Measurements from ENCODE around the gene ABCA6.
"Not testable (repeated sequence)": the region's sequence is repeated elsewhere in the genome, so short reads cannot be mapped to it uniquely, and the experiment has no call there.

DNA sequence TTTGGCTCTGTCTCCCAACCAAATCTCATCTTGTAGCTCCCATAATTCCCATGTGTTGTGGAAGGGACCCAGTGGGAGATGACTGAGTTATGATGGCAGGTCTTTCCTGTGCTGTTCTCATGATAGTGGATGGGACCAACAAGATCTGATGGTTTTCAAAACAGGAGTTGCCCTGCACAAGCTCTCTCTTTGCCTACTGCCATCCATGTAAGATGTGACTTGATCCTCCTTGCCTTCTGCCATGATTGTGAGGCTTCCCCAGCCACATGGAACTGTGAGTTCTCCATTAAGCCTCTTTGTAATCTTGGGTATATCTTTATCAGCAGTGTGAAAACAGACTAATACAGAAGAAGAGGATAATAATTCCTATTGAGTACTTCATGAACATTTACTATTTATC is 26.9 kb upstream of the ABCA6 start:
- TF ChIP-seq, protein P1, sequence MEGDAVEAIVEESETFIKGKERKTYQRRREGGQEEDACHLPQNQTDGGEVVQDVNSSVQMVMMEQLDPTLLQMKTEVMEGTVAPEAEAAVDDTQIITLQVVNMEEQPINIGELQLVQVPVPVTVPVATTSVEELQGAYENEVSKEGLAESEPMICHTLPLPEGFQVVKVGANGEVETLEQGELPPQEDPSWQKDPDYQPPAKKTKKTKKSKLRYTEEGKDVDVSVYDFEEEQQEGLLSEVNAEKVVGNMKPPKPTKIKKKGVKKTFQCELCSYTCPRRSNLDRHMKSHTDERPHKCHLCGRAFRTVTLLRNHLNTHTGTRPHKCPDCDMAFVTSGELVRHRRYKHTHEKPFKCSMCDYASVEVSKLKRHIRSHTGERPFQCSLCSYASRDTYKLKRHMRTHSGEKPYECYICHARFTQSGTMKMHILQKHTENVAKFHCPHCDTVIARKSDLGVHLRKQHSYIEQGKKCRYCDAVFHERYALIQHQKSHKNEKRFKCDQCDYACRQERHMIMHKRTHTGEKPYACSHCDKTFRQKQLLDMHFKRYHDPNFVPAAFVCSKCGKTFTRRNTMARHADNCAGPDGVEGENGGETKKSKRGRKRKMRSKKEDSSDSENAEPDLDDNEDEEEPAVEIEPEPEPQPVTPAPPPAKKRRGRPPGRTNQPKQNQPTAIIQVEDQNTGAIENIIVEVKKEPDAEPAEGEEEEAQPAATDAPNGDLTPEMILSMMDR (IDR thresholded peaks at IDR 0.05; ENCODE audit: low read depth, low read length), result not testable (repeated sequence)
- TF ChIP-seq EZH2phosphoT487 (IDR thresholded peaks at IDR 0.05; ENCODE audit: low read depth), result not testable (repeated sequence)
